GM19240 (cell line): ENCODE measurements around the gene CIBAR2.
"Not testable (repeated sequence)": the region's sequence is repeated elsewhere in the genome, so short reads cannot be mapped to it uniquely, and the experiment has no call there.

Source experiments
- DNase-seq: peaks from one replicate; pipeline ENCODE4 v3.0.0; 2011; ENCODE audit warnings: low spot score; ENCODE audit not compliant: insufficient read length

CIBAR2 gene

GRCh38 chr16:85062845-85063244 lies 49.4 kb downstream of the CIBAR2 start:
- no peak for DNase-seq

GRCh38 chr16:85062323-85062722 lies 49.9 kb downstream of the CIBAR2 start:
- DNase-seq, result no peak

DNA sequence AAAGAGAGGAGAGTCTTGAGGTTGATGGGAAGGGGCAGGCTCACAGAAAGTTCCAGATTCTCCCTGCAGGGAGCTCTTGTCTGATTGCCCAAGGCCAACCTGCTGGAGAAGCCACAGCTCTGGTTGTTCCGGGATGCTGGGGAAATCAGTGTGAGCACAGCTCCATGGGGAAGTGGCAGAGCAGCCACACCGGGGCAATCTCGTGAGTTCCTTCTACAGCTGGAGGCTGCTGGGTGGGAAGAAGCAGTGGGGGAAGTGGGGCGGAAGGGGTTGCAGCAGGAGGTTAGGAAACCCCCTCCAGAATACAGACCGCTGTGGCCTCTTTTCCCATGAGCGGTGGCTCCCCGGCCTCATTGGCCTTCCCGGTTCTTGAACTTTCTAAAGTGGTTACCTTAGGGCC lies 50.7 kb downstream of the CIBAR2 start:
- no peak for DNase-seq

GRCh38 chr16:85058909-85059308 lies 53.4 kb downstream of the CIBAR2 start:
- DNase-seq, result no peak

- DNase-seq, result no peak
Observed at GRCh38 chr16:85057948-85058347, 54.3 kb downstream of the CIBAR2 start.

- DNase-seq, result no peak
Observed at GRCh38 chr16:85057212-85057889, 54.9 kb downstream of the CIBAR2 start.

DNA sequence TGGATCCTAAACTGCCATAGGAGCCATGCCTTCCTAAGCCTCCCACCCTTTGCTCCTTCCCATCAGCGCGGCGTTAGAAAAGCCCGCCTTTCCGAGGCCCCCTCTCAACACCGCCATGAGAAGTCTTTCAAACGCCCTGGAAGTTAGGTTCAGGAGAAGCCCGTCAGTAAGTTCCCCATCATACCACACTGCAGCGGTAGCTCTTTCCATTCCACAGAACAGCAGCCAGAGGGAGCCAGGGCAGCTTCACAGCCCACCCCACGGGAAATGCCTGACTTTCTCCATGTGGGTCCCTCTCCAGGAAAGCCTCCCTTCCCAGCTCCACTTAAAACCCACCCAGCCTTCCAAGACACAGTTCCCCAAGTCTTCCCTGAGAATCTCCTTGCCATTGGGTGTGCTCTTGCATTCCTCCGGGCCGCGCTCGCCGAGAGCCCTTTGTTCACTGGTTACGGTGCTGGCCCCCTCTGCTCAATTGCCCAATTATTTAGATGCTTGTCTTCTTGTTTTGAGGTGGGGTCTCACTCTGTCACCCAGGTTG lies 56.0 kb downstream of the CIBAR2 start:
- DNase-seq, result no peak

- peak; percentile 56 for DNase-seq
Observed at GRCh38 chr16:85055493-85056210, 56.6 kb downstream of the CIBAR2 start.

GRCh38 chr16:85054948-85055492 lies 57.3 kb downstream of the CIBAR2 start:
- DNase-seq, result no peak

- DNase-seq, result not testable (repeated sequence)
Observed at GRCh38 chr16:85054321-85054720, 58.0 kb downstream of the CIBAR2 start.

- no peak for DNase-seq
Observed at GRCh38 chr16:85052536-85052935, 59.7 kb downstream of the CIBAR2 start.

DNA sequence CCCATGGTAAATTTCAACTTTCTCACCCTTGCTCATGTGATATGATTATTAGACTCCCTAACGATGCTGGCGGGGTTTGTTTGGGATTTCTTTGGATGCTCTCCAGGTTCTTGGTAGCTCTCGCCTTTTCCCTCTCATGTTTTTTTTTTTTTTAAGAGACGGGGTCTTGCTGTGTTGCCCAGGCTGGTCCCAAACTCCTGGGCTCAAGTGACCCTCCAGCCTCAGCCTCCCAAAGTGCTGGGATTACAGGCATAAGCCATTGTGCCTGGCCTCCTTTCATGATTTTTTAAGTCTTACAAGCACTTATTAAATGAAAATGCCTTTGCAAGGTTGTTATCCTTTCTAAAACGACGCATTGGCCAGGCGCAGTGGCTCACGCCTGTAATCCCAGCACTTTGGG lies 60.6 kb downstream of the CIBAR2 start:
- DNase-seq, result no peak

- no peak for DNase-seq
Observed at GRCh38 chr16:85051067-85051581, 61.1 kb downstream of the CIBAR2 start.

- no peak for DNase-seq
Observed at GRCh38 chr16:85049706-85050305, 62.5 kb downstream of the CIBAR2 start.

DNA sequence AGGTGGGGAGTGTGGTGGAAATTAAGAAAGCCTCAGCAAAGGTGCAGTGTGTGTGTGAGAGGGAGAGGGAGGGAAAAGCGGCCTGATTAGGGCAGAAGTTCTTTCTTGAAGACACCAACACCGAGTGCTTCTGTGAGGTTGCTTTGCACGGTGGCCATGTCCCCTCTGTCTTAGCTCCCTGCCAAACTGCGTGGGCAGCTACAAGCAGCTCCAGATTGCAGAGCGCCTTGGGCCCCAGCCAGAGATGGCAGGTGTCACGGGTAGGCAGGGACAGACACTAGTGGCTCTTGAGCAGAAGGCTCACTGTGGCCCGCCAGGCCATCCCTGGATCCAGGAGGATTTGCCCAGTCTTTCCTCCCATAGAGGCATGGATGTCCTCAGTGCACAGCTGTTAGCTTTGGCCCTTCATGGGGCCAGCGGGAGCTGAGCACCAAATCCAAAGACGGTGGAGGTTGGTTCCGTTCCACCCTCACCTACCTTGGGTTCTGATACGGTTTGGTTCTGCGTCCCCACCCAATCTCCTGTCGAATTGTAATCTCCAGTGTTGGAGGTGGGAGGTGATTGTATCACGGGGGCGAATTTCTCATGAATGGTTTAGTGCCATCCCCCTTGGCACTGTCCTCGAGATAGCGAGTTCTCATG lies 63.2 kb downstream of the CIBAR2 start:
- no peak for DNase-seq
